H9 (cell line): Measurements from ENCODE around the gene CFAP100. TPM values are rescaled to one million over a fixed set of nuclear protein-coding genes. Genes with fewer than 3 reads are reported as not detected.

Experiments
- DNase-seq: peaks from one replicate; pipeline ENCODE4 v3.0.0-alpha.2; 2017
- H2AFZ ChIP-seq: one replicate; pipeline ENCODE4 v1.6.1; 2013; ENCODE audit warnings: mild to moderate bottlenecking, low read length, control low read depth, moderate library complexity
- H2AK5ac ChIP-seq: 2 replicates; pipeline ENCODE4 v1.6.1; 2013; ENCODE audit warnings: low read length, control low read depth, mixed read lengths; ENCODE audit not compliant: insufficient read length
- H2BK120ac ChIP-seq: one replicate; pipeline ENCODE4 v1.6.1; 2013; ENCODE audit warnings: low read depth, mild to moderate bottlenecking, low read length, control low read depth, inconsistent platforms; ENCODE audit not compliant: poor library complexity, severe bottlenecking
- H2BK12ac ChIP-seq: 2 replicates; pipeline ENCODE4 v1.6.1; 2013; ENCODE audit warnings: low read length, control low read depth, mixed read lengths, low read depth; ENCODE audit not compliant: insufficient read length
- H2BK15ac ChIP-seq: 2 replicates; pipeline ENCODE4 v1.6.1; 2013; ENCODE audit warnings: low read depth, low read length, control low read depth
- H2BK20ac ChIP-seq: one replicate; pipeline ENCODE4 v1.6.1; 2013; ENCODE audit warnings: low read depth, mild to moderate bottlenecking, low read length, control low read depth, inconsistent platforms; ENCODE audit not compliant: poor library complexity, severe bottlenecking
- H2BK5ac ChIP-seq: 2 replicates; pipeline ENCODE4 v1.6.1; 2013; ENCODE audit warnings: low read length, control low read depth, mixed read lengths; ENCODE audit not compliant: insufficient read length
- H3K14ac ChIP-seq: 2 replicates; pipeline ENCODE4 v1.6.1; 2013; ENCODE audit warnings: low read length, control low read depth; ENCODE audit not compliant: insufficient read depth
- H3K18ac ChIP-seq: 2 replicates; pipeline ENCODE4 v1.6.1; 2013; ENCODE audit warnings: low read depth, mild to moderate bottlenecking, mixed read lengths, low read length, control low read depth; ENCODE audit not compliant: insufficient read length
- H3K23ac ChIP-seq: 2 replicates; pipeline ENCODE4 v1.6.1; 2013; ENCODE audit warnings: low read length, control low read depth, mixed read lengths, low read depth; ENCODE audit not compliant: insufficient read length
- H3K23me2 ChIP-seq: 2 replicates; pipeline ENCODE4 v1.6.1; 2013; ENCODE audit warnings: low read depth, mild to moderate bottlenecking, mixed read lengths, low read length, control low read depth; ENCODE audit not compliant: insufficient read length, poor library complexity, severe bottlenecking
- H3K27ac ChIP-seq: 2 replicates; pipeline ENCODE4 v1.5.1; 2013; ENCODE audit warnings: low read length, control low read depth, mixed read lengths, low read depth; ENCODE audit not compliant: insufficient read length
- H3K27me3 ChIP-seq: 2 replicates; pipeline ENCODE4 v1.6.1; 2013; ENCODE audit warnings: low read length, control low read depth, inconsistent platforms; ENCODE audit not compliant: insufficient read depth
- H3K4ac ChIP-seq: 2 replicates; pipeline ENCODE4 v1.6.1; 2013; ENCODE audit warnings: low read depth, mild to moderate bottlenecking, control low read depth, inconsistent platforms, low read length, moderate library complexity
- H3K4me1 ChIP-seq: 2 replicates; pipeline ENCODE4 v1.6.1; 2013; ENCODE audit warnings: low read length, control low read depth, inconsistent platforms; ENCODE audit not compliant: insufficient read depth
- H3K4me2 ChIP-seq: 2 replicates; pipeline ENCODE4 v1.6.1; 2013; ENCODE audit warnings: low read length, control low read depth, mixed read lengths; ENCODE audit not compliant: insufficient read length, insufficient read depth
- H3K56ac ChIP-seq: 2 replicates; pipeline ENCODE4 v1.6.1; 2013; ENCODE audit warnings: low read depth, mild to moderate bottlenecking, mixed read lengths, low read length, control low read depth; ENCODE audit not compliant: insufficient read length
- H3K79me1 ChIP-seq: 2 replicates; pipeline ENCODE4 v1.6.1; 2013; ENCODE audit warnings: low read depth, mild to moderate bottlenecking, moderate library complexity, low read length, control low read depth, inconsistent platforms; ENCODE audit not compliant: insufficient read depth, poor library complexity, severe bottlenecking
- H3K79me2 ChIP-seq: 2 replicates; pipeline ENCODE4 v1.6.1; 2013; ENCODE audit warnings: low read length, control low read depth, inconsistent platforms; ENCODE audit not compliant: insufficient read depth
- H3K9ac ChIP-seq: 2 replicates; pipeline ENCODE4 v1.6.1; 2013; ENCODE audit warnings: low read length, control low read depth, mixed read lengths; ENCODE audit not compliant: insufficient read length; ENCODE audit errors: extremely low read depth
- H3K9me3 ChIP-seq: one replicate; pipeline ENCODE4 v1.6.1; 2013; ENCODE audit warnings: low read depth, low read length, inconsistent platforms; ENCODE audit not compliant: control insufficient read depth
- H3T11ph ChIP-seq: one replicate; pipeline ENCODE4 v1.6.1; 2013; ENCODE audit warnings: mild to moderate bottlenecking, low read length, control low read depth, inconsistent platforms
- H4K20me1 ChIP-seq: one replicate; pipeline ENCODE4 v1.6.1; 2013; ENCODE audit not compliant: control insufficient read depth, insufficient read length, insufficient read depth
- H4K5ac ChIP-seq: 2 replicates; pipeline ENCODE4 v1.6.1; 2013; ENCODE audit warnings: low read depth, mild to moderate bottlenecking, mixed read lengths, low read length, control low read depth; ENCODE audit not compliant: insufficient read length
- H4K8ac ChIP-seq: replicated peaks from 2 replicates; pipeline ENCODE4 v1.6.1; 2013; ENCODE audit warnings: low read length, control low read depth, mixed read lengths, low read depth; ENCODE audit not compliant: insufficient read length
- H4K91ac ChIP-seq: 2 replicates; pipeline ENCODE4 v1.6.1; 2013; ENCODE audit warnings: low read depth, mild to moderate bottlenecking, moderate library complexity, mixed read lengths, low read length, control low read depth; ENCODE audit not compliant: insufficient read length
- H3K27ac Mint-ChIP-seq, 3 experiments: 2 replicates in 2 of 3; 3 replicates in 1 of 3; pipeline ENCODE4 v1.8.0; 2020 to 2021; ENCODE audit warnings: mixed read lengths in 3 of 3, mild to moderate bottlenecking in 1 of 3, moderate library complexity in 1 of 3
- H3K27me3 Mint-ChIP-seq: 2 replicates; pipeline ENCODE4 v1.8.0; 2021; ENCODE audit warnings: low read depth, mild to moderate bottlenecking, moderate library complexity, mixed read lengths
- H3K36me3 Mint-ChIP-seq, 3 experiments: 2 replicates in 2 of 3; 3 replicates in 1 of 3; pipeline ENCODE4 v1.8.0; 2020 to 2021; ENCODE audit warnings: low read depth in 3 of 3, mixed read lengths in 3 of 3; ENCODE audit not compliant: insufficient read depth in 1 of 3
- H3K4me1 Mint-ChIP-seq, 2 experiments: 2 replicates each; pipeline ENCODE4 v1.8.0; 2020; ENCODE audit warnings: mixed read lengths in 2 of 2
- H3K4me3 Mint-ChIP-seq, 2 experiments: 2 replicates in 1 of 2; 3 replicates in 1 of 2; pipeline ENCODE4 v1.8.0; 2020 to 2021; ENCODE audit warnings: mild to moderate bottlenecking in 2 of 2, mixed read lengths in 2 of 2, moderate library complexity in 1 of 2
- H3K9me3 Mint-ChIP-seq, 2 experiments: 2 replicates in 1 of 2; 3 replicates in 1 of 2; pipeline ENCODE4 v1.8.0; 2020; ENCODE audit warnings: mild to moderate bottlenecking in 2 of 2, mixed read lengths in 2 of 2, moderate library complexity in 1 of 2
- CTCF ChIP-seq: fragments of 200-600 bp; sonication (generic); conservative IDR thresholded peaks from 3 replicates; pipeline ENCODE4 v1.8.0; 2021; ENCODE audit warnings: antibody characterized with exemption, mild to moderate bottlenecking
- WGBS: extraction: QIAGEN DNeasy Blood & Tissue Kit; methylation state at CpG from one replicate; pipeline ENCODE4 v1.1.7; 2013; ENCODE audit warnings: missing lambda C conversion rate, low lambda C conversion rate, mixed read lengths; ENCODE audit not compliant: insufficient read length; ENCODE audit errors: extremely low coverage; 5-methylcytosine and 5-hydroxymethylcytosine counted together
- total RNA-seq: library from RNA; stranded (reverse); gene quantifications from 2 replicates; pipeline ENCODE4 v1.2.1, GENCODE V29; 2021

CFAP100 gene
- total RNA-seq, 1 experiment from 2014 or later, result 0.44 TPM

GRCh38 chr3:126415661-126416591 is 21.2 kb downstream of the CFAP100 start:
- H3K56ac ChIP-seq, result no peak overlapping the region
- H3K4me1 Mint-ChIP-seq, result peaks cover 19 to 22% of the 10 kb centered on the region in 2 experiments

More at GRCh38 chr3:126415661-126416591, 21.2 kb downstream of the CFAP100 start:
- Histone ChIP-seq H2BK20ac (no peak overlapping the region), H3K23ac (no peak overlapping the region), H2BK5ac (no peak overlapping the region), H2AFZ (no peak overlapping the region), H2BK12ac (no peak overlapping the region), H3K27me3 (no peaks in the 10 kb centered on the region), H4K20me1 (no peaks in the 10 kb centered on the region), H3K79me1 (no peaks in the 10 kb centered on the region), H3K27ac (no peak overlapping the region), H2BK120ac (no peak overlapping the region), H3K14ac (no peak overlapping the region), H4K8ac (no peak overlapping the region), H3K9me3 (no peaks in the 10 kb centered on the region), H3K4me1 (peaks cover 5% of the 10 kb centered on the region; the same call in 1 of the 2 replicates), H4K91ac (no peak overlapping the region), H3K4me2 (no peak overlapping the region), H3K79me2 (no peaks in the 10 kb centered on the region), H4K5ac (no peak overlapping the region), H3T11ph (no peak overlapping the region), H2AK5ac (no peak overlapping the region), H3K4ac (no peak overlapping the region), H3K9ac (no peak overlapping the region), H2BK15ac (no peak overlapping the region), H3K23me2 (no peaks in the 10 kb centered on the region), H3K18ac (no peak overlapping the region)
- no CpG with 5 or more reads among the region's 61 CpGs for WGBS
- H3K9me3 Mint-ChIP-seq, result no peaks in the 10 kb centered on the region; a peak in 1 of 5 replicates
- peaks cover 3% of the 10 kb centered on the region for H3K27me3 Mint-ChIP-seq
- no peak for DNase-seq
- H3K36me3 Mint-ChIP-seq, result no peaks in the 10 kb centered on the region
- no peak for TF ChIP-seq CTCF
- H3K27ac Mint-ChIP-seq, result no peak overlapping the region
- H3K4me3 Mint-ChIP-seq, result no peak overlapping the region
